Heart right ventricle (tissue), 16 donors: Measurements from ENCODE around the gene CCDC142. TPM values are rescaled to one million over a fixed set of nuclear protein-coding genes. Genes with fewer than 3 reads are reported as not detected.

ENCODE experiments used
- ATAC-seq, 8 donors: fragments of 200-7000 bp; cut with Tn5 transposase; one replicate each; pipeline ENCODE4 v1.9.1; 2020; ENCODE audit warnings: mild to moderate bottlenecking in 8 of 8, moderate library complexity in 8 of 8, moderate number of reproducible peaks in 1 of 8
- DNase-seq, 2 donors: peaks; one replicate each; pipeline ENCODE4 v3.0.0-alpha.2; 2020
- H3K27ac ChIP-seq, 10 donors: fragments of 200-600 bp; sonication (generic) in 2 of 10; one replicate each; pipeline versions ENCODE4 v1.5.0 to v1.8.0; 2020 to 2022; ENCODE audit warnings: mild to moderate bottlenecking in 3 of 10
- H3K27me3 ChIP-seq, 7 donors: fragments of 200-600 bp; one replicate each; pipeline ENCODE4 v1.8.0; 2021 to 2022; ENCODE audit warnings: mild to moderate bottlenecking in 2 of 7
- H3K36me3 ChIP-seq, 9 donors: fragments of 200-600 bp; sonication (generic) in 1 of 9; one replicate each; pipeline versions ENCODE4 v1.5.0 to v1.8.0; 2020 to 2022; ENCODE audit warnings: mild to moderate bottlenecking in 2 of 9
- H3K4me1 ChIP-seq, 9 donors: fragments of 200-600 bp; sonication (generic) in 1 of 9; one replicate each; pipeline versions ENCODE4 v1.5.0 to v1.8.0; 2020 to 2022; ENCODE audit warnings: mild to moderate bottlenecking in 4 of 9
- H3K4me3 ChIP-seq, 10 donors: fragments of 200-600 bp; sonication (generic) in 2 of 10; one replicate each; pipeline versions ENCODE4 v1.5.0 to v1.8.0; 2020 to 2022; ENCODE audit warnings: mild to moderate bottlenecking in 7 of 10, moderate library complexity in 2 of 10
- H3K9me3 ChIP-seq, 11 donors: fragments of 200-600 bp in 10 of 11; sonication (generic) in 2 of 11; one replicate each; pipeline versions ENCODE4 v1.5.0 to v1.8.0; 2013 to 2022; ENCODE audit warnings: mild to moderate bottlenecking in 2 of 11, control low read depth in 1 of 11, moderate library complexity in 1 of 11
- CTCF ChIP-seq, 9 donors: fragments of 200-600 bp; sonication (generic) in 2 of 9; IDR thresholded peaks; one replicate each; pipeline versions ENCODE4 v1.5.0 to v1.8.0; 2021 to 2022; ENCODE audit warnings: antibody characterized with exemption in 9 of 9, mild to moderate bottlenecking in 5 of 9, moderate library complexity in 1 of 9
- WGBS, 2 donors: extraction: QIAGEN DNeasy Blood & Tissue Kit; methylation state at CpG; one replicate each; pipeline ENCODE4 v1.1.7; 2013; ENCODE audit warnings: inconsistent platforms in 1 of 2; 5-methylcytosine and 5-hydroxymethylcytosine counted together
- intact Hi-C, 10 donors: fragments of 100-400 bp; cut with DNase I; formaldehyde crosslinking; loops; one replicate each; pipeline versions ENCODE4 v1.11.1 to v1.14.2; 2022
- polyA plus RNA-seq, 2 donors: library from polyadenylated mRNA; stranded (reverse); fragments of 200-250 nt; gene quantifications; one replicate each; pipeline ENCODE4 v1.2.3, GENCODE V29; 2013
- total RNA-seq, 10 donors: library from RNA; stranded (reverse); fragmentation: NEBNext Ultra II Directional in 3 of 10; extraction: Animal tissue kit (Norgen Biotek cat#: 25700) in 3 of 10; gene quantifications; one replicate each; pipeline versions ENCODE4 v1.2.1 to v1.2.4, GENCODE V29; 2021 to 2023
- donor health status: Arrhythmogenic right ventricular cardiomyopathy.
- donor health status: ischemic (EF 13 %, LVEDD 7.1; RV severe dilation, severe dysfunction).
- donor health status: healthy with polysubstance abuse.
- donor health status: DM: no; HTN: yes; CAD: no.
- donor health status: DM: no; HTN: no; CAD: no.
- donor health status: ischemic (EF 25% LVEDD 6.9; RV normal size, moderate dysfunction).
- donor health status: ischemic (EF 25% LVEDD 5.7; RV mildly dilated, moderate dysfunction).
- donor health status: healthy.
- donor health status: DM: yes; HTN: yes; CAD: no.
- donor health status: Ischemic cardiomyopathy.
- donor health status: ischemic (EF 35%, LVEDD 5.7; RV mildly dilated, moderate dysfunction).
- donor health status: nonischemic (EF 11% LVEDD 7.7; RV severe dilation, severe dysfunction).
- donor health status: DM: yes; HTN: yes; CAD: no.
- donor health status: PGD.
- donor health status: ischemic (EF 29% LVEDD 5.4; RV normal size, mild dysfunction).
- donor health status: nonischemic (EF 23%, LVEDD 6.1; RV moderate dilation, normal function).

Gene CCDC142
- total and polyA plus RNA-seq, 12 donors = 2.3 to 13.2 (median 5.5) TPM

GRCh38 chr2:74502720-74503505 lies 20.1 kb upstream of the CCDC142 start:
- WGBS, 2 donors = 1 to 2% methylated on average over 64 to 67 of the region's 67 CpGs
- peak in 7 of 9 donors; percentile 10 to 57 (median 35) for TF ChIP-seq CTCF (IDR thresholded peaks at IDR 0.05)
- H3K4me1 ChIP-seq = peaks cover 15 to 77% (median 60%) of the 10 kb centered on the region in 9 donors
- DNase-seq (peak; percentile 83 to 87), ATAC-seq (peak; percentile 63 to 79 (median 70))
- H3K27ac ChIP-seq = peak overlapping the region; percentile 69 to 92 (median 86)
- H3K36me3 ChIP-seq = peaks cover 0 to 20% (median 3%) of the 10 kb centered on the region in 9 donors
- H3K27me3 ChIP-seq = peaks cover 9 to 61% (median 54%) of the 10 kb centered on the region in 7 donors
- H3K4me3 ChIP-seq = peak overlapping the region; percentile 42 to 85 (median 67)
- intact Hi-C loops = loop anchor here in 4 of 10 donors (2.0 to 5.0 kb wide), 2 partner anchors 26 to 84 kb away; partner anchors contain the start of genes AUP1 (in 1 of the 4) and HTRA2 (in 1 of the 4)
- no peaks in the 10 kb centered on the region for H3K9me3 ChIP-seq

GRCh38 chr2:74502147-74502719 lies 19.4 kb upstream of the CCDC142 start:
- no peak for TF ChIP-seq CTCF (IDR thresholded peaks at IDR 0.05)
- intact Hi-C loops = loop anchor here in 4 of 10 donors (2.0 to 5.0 kb wide), 2 partner anchors 27 to 85 kb away; partner anchors contain the start of genes AUP1 (in 1 of the 4) and HTRA2 (in 1 of the 4)
- H3K4me1 ChIP-seq = peaks cover 19 to 82% (median 65%) of the 10 kb centered on the region in 9 donors
- peak overlapping the region; percentile 42 to 85 (median 67) for H3K4me3 ChIP-seq
- H3K27ac ChIP-seq = peak overlapping the region in 9 of 10 donors; percentile 84 to 92 (median 87)
- H3K27me3 ChIP-seq = peaks cover 9 to 67% (median 60%) of the 10 kb centered on the region in 7 donors
- peak in 2 of 8 donors; percentile 20 to 27 for ATAC-seq
- WGBS, 2 donors = 9 to 12% methylated on average over 32 of the region's 32 CpGs
- no peak for DNase-seq
- no peaks in the 10 kb centered on the region for H3K9me3 ChIP-seq
- peaks cover 0 to 20% (median 3%) of the 10 kb centered on the region in 9 donors for H3K36me3 ChIP-seq

- no peak for DNase-seq
- no peak overlapping the region for H3K27ac ChIP-seq
- TF ChIP-seq CTCF (IDR thresholded peaks at IDR 0.05) = no peak
- peaks cover 0 to 20% (median 3%) of the 10 kb centered on the region in 9 donors for H3K36me3 ChIP-seq
- intact Hi-C loops = loop anchor here in 4 of 10 donors (2.0 to 5.0 kb wide), 2 partner anchors 27 to 86 kb away; partner anchors contain the start of genes AUP1 (in 1 of the 4) and HTRA2 (in 1 of the 4)
- H3K9me3 ChIP-seq = no peaks in the 10 kb centered on the region
- no peak for ATAC-seq
- H3K27me3 ChIP-seq = peaks cover 9 to 74% (median 67%) of the 10 kb centered on the region in 7 donors
- WGBS, 2 donors = 64 to 74% methylated on average over 18 of the region's 18 CpGs
- peak overlapping the region in 2 of 10 donors; percentile 68 to 85 for H3K4me3 ChIP-seq
- H3K4me1 ChIP-seq = peaks cover 19 to 77% (median 63%) of the 10 kb centered on the region in 9 donors
These were observed 18.7 kb upstream of the CCDC142 start for GRCh38 chr2:74501335-74502071.
